ENCODE results near the gene PPBP. TPM values are rescaled to one million over a fixed set of nuclear protein-coding genes. Genes with fewer than 3 reads are reported as not detected.
A peak's percentile ranks its signal among the peaks of the same experiment; 100 is the strongest.

Gene PPBP
- polyA plus RNA-seq, 1 of the 3 experiments (the other 2 are of a cell fraction): not detected

DNA sequence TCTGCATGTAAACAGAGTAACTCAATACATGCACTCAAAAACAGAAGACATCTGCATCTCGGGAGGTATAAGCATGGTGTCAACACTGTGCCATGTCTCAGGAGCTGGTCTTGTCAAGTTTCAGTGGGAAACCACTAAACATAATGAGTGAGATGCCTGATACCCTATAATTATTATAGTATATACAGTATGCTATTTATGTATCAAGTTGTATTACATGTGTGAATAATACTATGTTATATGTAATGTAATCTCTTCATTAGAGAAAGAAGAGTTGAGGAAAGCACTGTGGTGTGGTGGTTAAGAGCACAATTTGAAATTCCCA lies 2.5 kb downstream of the PPBP start:
- H3K36me3 ChIP-seq (replicated peaks in 1 of 2; ENCODE audit: control insufficient read depth in 1 of 2, insufficient read depth in 2 of 2, low read length in 1 of 2): no peaks in the 10 kb centered on the region
- H2AFZ ChIP-seq (ENCODE audit: low read depth): 0 out of 2 replicates have a peak overlapping the region, but pooled peaks have one; percentile 22
- WGBS (ENCODE audit: low lambda C conversion rate): 0% methylated on average over 1 of the region's 1 CpG
- no peak overlapping the region for H3K9ac ChIP-seq
- CTCF ChIA-PET: no interaction called here
- no peak for DNase-seq
- H3K9me2 ChIP-seq: no peaks in the 10 kb centered on the region
- no peak overlapping the region for H3K27ac ChIP-seq (ENCODE audit: low read depth in 2 of 2, low read length in 1 of 2)
- no peak for TF ChIP-seq NRF1 (IDR thresholded peaks at IDR 0.05; ENCODE audit: low read depth, low read length)
- TF ChIP-seq EZH2phosphoT487 (IDR thresholded peaks at IDR 0.05; ENCODE audit: borderline replicate concordance, low read depth): no peak
- TF ChIP-seq MEF2A (IDR thresholded peaks at IDR 0.05; ENCODE audit: borderline replicate concordance, low read depth): no peak
- no peak for TF ChIP-seq EP300 (IDR thresholded peaks at IDR 0.05; ENCODE audit: borderline replicate concordance in 1 of 2, low read depth in 1 of 2, low read length in 1 of 2)
- no peak for TF ChIP-seq JUND (IDR thresholded peaks at IDR 0.05)
- no peak for TF ChIP-seq REST (IDR thresholded peaks at IDR 0.05; ENCODE audit: low read depth, low read length)
- TF ChIP-seq TEAD4 (IDR thresholded peaks at IDR 0.05; ENCODE audit: borderline replicate concordance, insufficient read depth): no peak
- no peak for TF ChIP-seq NFIC (IDR thresholded peaks at IDR 0.05; ENCODE audit: borderline replicate concordance)
- no peak for TF ChIP-seq ZBTB33 (IDR thresholded peaks at IDR 0.05; ENCODE audit: borderline replicate concordance, low read depth)
- no peak for TF ChIP-seq GATA2 (CRISPR knock-in tag; IDR thresholded peaks at IDR 0.05)
- TF ChIP-seq RXRA (IDR thresholded peaks at IDR 0.05; ENCODE audit: borderline replicate concordance, low read depth): no peak
- TF ChIP-seq IRF3 (IDR thresholded peaks at IDR 0.05; ENCODE audit: low read depth, low read length): no peak
- H3K79me2 ChIP-seq (ENCODE audit: insufficient read depth): no peaks in the 10 kb centered on the region
- POLR2A ChIA-PET: no interaction called here
- peaks cover 7% of the 10 kb centered on the region for H3K27me3 ChIP-seq (ENCODE audit: insufficient read depth)
- H4K20me1 ChIP-seq (ENCODE audit: insufficient read depth): no peaks in the 10 kb centered on the region
- H3K9me3 ChIP-seq: no peaks in the 10 kb centered on the region
- no peaks in the 10 kb centered on the region for H3F3A ChIP-seq (replicated peaks; ENCODE audit: insufficient read depth)
- no peak overlapping the region for H3K4me3 ChIP-seq (ENCODE audit: low read depth in 2 of 2, low read length in 1 of 2)
- no peak overlapping the region for H3K4me2 ChIP-seq
- H3K4me1 ChIP-seq (ENCODE audit: control insufficient read depth in 1 of 2, insufficient read depth in 2 of 2, low read depth in 1 of 2, low read length in 1 of 2): no peaks in the 10 kb centered on the region
